Activated B cell treated with CpG ODN at 0.5 μM for 24 hours (primary cell): Measurements from ENCODE around the gene JAZF1. TPM values are rescaled to one million over a fixed set of nuclear protein-coding genes. Genes with fewer than 3 reads are reported as not detected.
A peak's percentile ranks its signal among the peaks of the same experiment; 100 is the strongest.

Source experiments
- ATAC-seq: fragments of 200-7000 bp; cut with Tn5 transposase; one replicate; pipeline ENCODE4 v1.10.0; 2021; ENCODE audit warnings: low read depth, mild to moderate bottlenecking, moderate library complexity
- CTCF ChIA-PET: fragments of 350-600 bp; sonication (Branson Sonifier 250); formaldehyde crosslinking; loops from one replicate; lab custom pipeline; 2021; ENCODE audit warnings: antibody characterized with exemption; lab: Charles Lee
- POLR2A ChIA-PET: fragments of 350-600 bp; sonication (Branson Sonifier 250); formaldehyde crosslinking; loops from one replicate; lab custom pipeline; 2021; ENCODE audit warnings: antibody characterized with exemption; lab: Charles Lee
- DNase-seq: peaks from one replicate; pipeline ENCODE4 v3.0.0; 2022
- H3K27ac Mint-ChIP-seq: one replicate; pipeline ENCODE4 v1.8.0; 2020; ENCODE audit warnings: mixed read lengths
- H3K27me3 Mint-ChIP-seq: one replicate; pipeline ENCODE4 v1.8.0; 2021; ENCODE audit warnings: mixed read lengths
- H3K36me3 Mint-ChIP-seq: one replicate; pipeline ENCODE4 v1.8.0; 2021; ENCODE audit warnings: low read depth, mixed read lengths
- H3K4me1 Mint-ChIP-seq: one replicate; pipeline ENCODE4 v1.8.0; 2021; ENCODE audit warnings: mixed read lengths
- H3K4me3 Mint-ChIP-seq: one replicate; pipeline ENCODE4 v1.8.0; 2020; ENCODE audit warnings: mild to moderate bottlenecking, mixed read lengths
- H3K9me3 Mint-ChIP-seq: one replicate; pipeline ENCODE4 v1.8.0; 2020; ENCODE audit warnings: mixed read lengths
- intact Hi-C: fragments of 100-400 bp; cut with micrococcal nuclease; formaldehyde crosslinking; loops from one replicate; pipeline ENCODE4 v1.15.1; 2024
- total RNA-seq: library from RNA; stranded (reverse); gene quantifications from 2 replicates; pipeline ENCODE4 v1.2.3, GENCODE V29; 2022
- TF ChIP-seq, protein P1 (sequence below): fragments of 200-600 bp; IDR thresholded peaks from one replicate; pipeline ENCODE4 v1.8.0; 2022; ENCODE audit warnings: antibody characterized with exemption, mild to moderate bottlenecking

Gene JAZF1
- total RNA-seq, 1 donor from 2014 or later: 54.8 TPM

DNA sequence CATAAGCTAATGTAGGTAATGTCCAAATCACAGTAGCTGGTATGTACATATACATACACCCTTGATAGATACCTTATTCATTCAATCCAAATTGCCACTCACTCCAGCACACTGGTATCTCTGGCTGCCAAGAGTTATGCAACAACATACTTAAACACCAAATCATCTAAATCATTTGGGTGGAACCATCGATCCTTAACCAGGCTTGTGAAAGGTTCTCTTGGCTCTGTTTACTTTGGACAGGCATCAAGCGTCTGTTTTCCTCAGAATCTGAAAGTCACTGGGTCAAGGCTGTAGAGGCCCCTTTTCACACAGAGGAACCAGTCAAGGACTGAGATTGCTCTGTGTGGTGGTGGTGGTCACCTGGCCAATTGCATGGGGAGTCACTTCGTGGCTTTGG is 24.6 kb downstream of the JAZF1 start:
- CTCF ChIA-PET: no interaction called here
- Mint-ChIP-seq H3K9me3 (no peaks in the 10 kb centered on the region), H3K4me3 (peak overlapping the region; percentile 68), H3K27ac (peak overlapping the region; percentile 94), H3K27me3 (no peaks in the 10 kb centered on the region), H3K4me1 (peaks cover 94% of the 10 kb centered on the region), H3K36me3 (peaks cover 22% of the 10 kb centered on the region)
- no peak for ATAC-seq
- TF ChIP-seq, protein P1, sequence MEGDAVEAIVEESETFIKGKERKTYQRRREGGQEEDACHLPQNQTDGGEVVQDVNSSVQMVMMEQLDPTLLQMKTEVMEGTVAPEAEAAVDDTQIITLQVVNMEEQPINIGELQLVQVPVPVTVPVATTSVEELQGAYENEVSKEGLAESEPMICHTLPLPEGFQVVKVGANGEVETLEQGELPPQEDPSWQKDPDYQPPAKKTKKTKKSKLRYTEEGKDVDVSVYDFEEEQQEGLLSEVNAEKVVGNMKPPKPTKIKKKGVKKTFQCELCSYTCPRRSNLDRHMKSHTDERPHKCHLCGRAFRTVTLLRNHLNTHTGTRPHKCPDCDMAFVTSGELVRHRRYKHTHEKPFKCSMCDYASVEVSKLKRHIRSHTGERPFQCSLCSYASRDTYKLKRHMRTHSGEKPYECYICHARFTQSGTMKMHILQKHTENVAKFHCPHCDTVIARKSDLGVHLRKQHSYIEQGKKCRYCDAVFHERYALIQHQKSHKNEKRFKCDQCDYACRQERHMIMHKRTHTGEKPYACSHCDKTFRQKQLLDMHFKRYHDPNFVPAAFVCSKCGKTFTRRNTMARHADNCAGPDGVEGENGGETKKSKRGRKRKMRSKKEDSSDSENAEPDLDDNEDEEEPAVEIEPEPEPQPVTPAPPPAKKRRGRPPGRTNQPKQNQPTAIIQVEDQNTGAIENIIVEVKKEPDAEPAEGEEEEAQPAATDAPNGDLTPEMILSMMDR: no peak
- intact Hi-C loops: loop anchor here (1.0 to 10.0 kb wide), 7 partner anchors 9 to 1291 kb away; partner anchors contain the start of gene SKAP2
- DNase-seq: no peak
- POLR2A ChIA-PET: interaction anchor here (1.9 to 6.4 kb wide), 3 partner anchors 11 to 52 kb away, joined by 4 to 81 read pairs (median 10); no protein-coding TSS in a partner anchor

DNA sequence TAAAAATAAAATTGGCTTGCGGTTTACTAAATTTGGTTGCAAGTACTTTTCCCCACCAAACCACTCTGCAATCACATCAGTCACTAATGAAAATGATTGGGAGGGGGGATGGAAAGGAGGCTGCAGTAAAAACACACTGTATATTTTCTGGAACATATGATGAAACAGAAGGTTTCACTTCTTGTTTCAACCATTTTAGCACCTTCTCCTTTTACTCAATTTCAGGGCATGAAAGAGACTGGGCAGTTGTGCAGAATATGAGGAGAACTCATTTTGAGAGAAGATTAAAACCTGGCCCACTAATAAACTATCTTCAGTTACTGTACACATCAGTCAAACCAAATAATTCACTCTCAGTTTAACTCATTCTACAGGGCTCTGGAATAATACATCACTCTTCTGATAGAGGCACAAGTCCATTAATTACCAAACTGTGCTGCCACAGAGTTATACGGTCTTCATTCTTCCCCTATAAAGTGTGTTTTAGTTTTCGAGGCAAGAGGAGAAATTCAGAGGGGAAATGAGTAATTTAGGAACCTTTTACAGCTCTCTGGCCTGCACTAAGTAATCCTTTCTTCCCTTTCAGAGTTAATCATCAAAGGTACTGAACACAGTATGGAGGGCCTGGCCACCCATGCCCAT is 25.5 kb downstream of the JAZF1 start:
- Mint-ChIP-seq H3K4me1 (peaks cover 95% of the 10 kb centered on the region), H3K9me3 (no peaks in the 10 kb centered on the region), H3K27ac (peak overlapping the region; percentile 94), H3K36me3 (peaks cover 19% of the 10 kb centered on the region), H3K27me3 (no peaks in the 10 kb centered on the region), H3K4me3 (peak overlapping the region; percentile 68)
- ChIA-PET POLR2A (interaction anchor here (0.7 to 6.4 kb wide), 7 partner anchors 12 to 91 kb away, joined by 3 to 81 read pairs (median 4); partner anchors contain the start of gene JAZF1), CTCF (interaction anchor here (1.5 kb wide), 1 partner anchor 10 kb away, joined by 4 read pairs; no protein-coding TSS in a partner anchor)
- ATAC-seq (peak; percentile 68), DNase-seq (no peak)
- intact Hi-C loops: loop anchor here (1.0 to 10.0 kb wide), 7 partner anchors 10 to 1290 kb away; partner anchors contain the start of gene SKAP2
- TF ChIP-seq, protein P1: no peak

DNA sequence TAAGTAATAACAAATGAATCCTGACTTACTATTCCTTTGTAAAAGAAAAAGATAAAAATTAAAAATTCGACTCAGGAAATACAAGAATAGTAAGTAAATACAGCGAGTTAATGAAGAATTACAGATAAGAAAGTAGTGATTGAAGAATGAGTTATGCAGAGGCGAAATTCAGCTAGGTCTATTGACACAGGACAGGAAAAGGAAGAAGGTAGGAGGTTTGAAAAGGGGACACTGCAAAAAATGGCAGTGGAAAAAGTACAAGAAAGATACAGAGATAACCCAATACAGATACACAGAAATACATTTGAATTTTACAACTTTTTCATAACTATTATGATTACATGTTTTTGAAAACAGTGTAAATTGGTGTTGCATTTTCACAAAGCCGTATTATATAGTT is 28.0 kb downstream of the JAZF1 start:
- H3K4me3 Mint-ChIP-seq: peak overlapping the region; percentile 58
- peak overlapping the region; percentile 92 for H3K27ac Mint-ChIP-seq
- intact Hi-C loops: loop anchor here (2.0 to 10.0 kb wide), 3 partner anchors 1288 to 1952 kb away; partner anchors contain the start of genes CBX3, HNRNPA2B1 and SKAP2
- H3K4me1 Mint-ChIP-seq: peaks cover 96% of the 10 kb centered on the region
- H3K9me3 Mint-ChIP-seq: no peaks in the 10 kb centered on the region
- ChIA-PET CTCF (interaction anchor here (0.8 to 1.2 kb wide), 3 partner anchors 17 to 55 kb away, joined by 3 to 4 read pairs (median 3); no protein-coding TSS in a partner anchor), POLR2A (interaction anchor here (0.6 to 6.4 kb wide), 7 partner anchors 14 to 117 kb away, joined by 3 to 81 read pairs (median 4); partner anchors contain the start of gene JAZF1)
- TF ChIP-seq, protein P1: no peak
- DNase-seq (no peak), ATAC-seq (no peak)
- H3K27me3 Mint-ChIP-seq: no peaks in the 10 kb centered on the region
- H3K36me3 Mint-ChIP-seq: peaks cover 10% of the 10 kb centered on the region

DNA sequence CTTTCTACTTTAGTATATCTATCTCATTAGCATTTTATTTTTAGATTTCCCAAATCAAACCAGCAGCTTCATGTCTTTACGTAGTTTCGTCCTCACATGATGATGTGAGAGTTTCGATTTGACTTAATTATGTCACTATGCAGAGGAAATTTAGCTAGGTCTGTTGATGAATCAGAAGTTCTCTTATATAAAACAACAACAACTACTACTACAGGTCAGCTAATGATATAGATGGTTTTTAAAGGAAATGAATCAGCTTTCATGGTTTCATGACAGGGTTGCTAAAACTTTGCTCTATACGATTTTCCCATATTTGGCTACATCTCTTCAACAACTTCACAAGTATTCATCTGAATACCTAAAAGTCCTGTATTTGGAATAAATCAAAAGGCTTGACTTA is 28.6 kb downstream of the JAZF1 start:
- Mint-ChIP-seq H3K27ac (peak overlapping the region; percentile 92), H3K4me1 (peaks cover 91% of the 10 kb centered on the region), H3K27me3 (no peaks in the 10 kb centered on the region), H3K36me3 (peaks cover 9% of the 10 kb centered on the region), H3K9me3 (no peaks in the 10 kb centered on the region), H3K4me3 (peak overlapping the region; percentile 58)
- no peak for DNase-seq
- POLR2A ChIA-PET: interaction anchor here (0.6 to 6.4 kb wide), 9 partner anchors 15 to 118 kb away, joined by 3 to 81 read pairs (median 4); partner anchors contain the start of gene JAZF1
- CTCF ChIA-PET: interaction anchor here (0.8 to 1.2 kb wide), 3 partner anchors 17 to 56 kb away, joined by 3 to 4 read pairs (median 3); no protein-coding TSS in a partner anchor
- intact Hi-C loops: loop anchor here (2.0 to 10.0 kb wide), 3 partner anchors 1287 to 1951 kb away; partner anchors contain the start of genes CBX3, HNRNPA2B1 and SKAP2
- TF ChIP-seq, protein P1: no peak
- ATAC-seq: peak; percentile 37
